ENCODE data around the gene EIF1AX. TPM values are rescaled to one million over a fixed set of nuclear protein-coding genes. Genes with fewer than 3 reads are reported as not detected.

Gene EIF1AX
- total RNA-seq, 4 donors from 2014 or later = 37.0 to 99.6 (median 47.9) TPM

GRCh38 chrX:20124964-20125363, 16.7 kb downstream of the EIF1AX start:
- no peak for TF ChIP-seq CTCF (IDR thresholded peaks at IDR 0.05; ENCODE audit: low read depth)

GRCh38 chrX:20118065-20118824, 23.4 kb downstream of the EIF1AX start:
- TF ChIP-seq CTCF (IDR thresholded peaks at IDR 0.05; ENCODE audit: low read depth) = no peak

GRCh38 chrX:20116577-20117240, 24.9 kb downstream of the EIF1AX start, which contains the start of gene MAP7D2:
Gene MAP7D2, minus strand, starts transcription at chrX:20116907. Its CDS starts 28 bp downstream, at chrX:20116879.
- no peak for TF ChIP-seq CTCF (IDR thresholded peaks at IDR 0.05; ENCODE audit: low read depth)

- no peak for TF ChIP-seq CTCF (IDR thresholded peaks at IDR 0.05; ENCODE audit: low read depth)
These were observed 25.5 kb downstream of the EIF1AX start for GRCh38 chrX:20116087-20116576.

GRCh38 chrX:20112022-20112774, 29.4 kb downstream of the EIF1AX start:
- no peak for TF ChIP-seq CTCF (IDR thresholded peaks at IDR 0.05; ENCODE audit: low read depth)

GRCh38 chrX:20111271-20111670, 30.4 kb downstream of the EIF1AX start:
- TF ChIP-seq CTCF (IDR thresholded peaks at IDR 0.05; ENCODE audit: low read depth) = no peak
